Mucosa of gallbladder (tissue), 1 donor: ENCODE data around the gene TMEM236. TPM values are rescaled to one million over a fixed set of nuclear protein-coding genes. Genes with fewer than 3 reads are reported as not detected.

Source experiments
- DNase-seq: peaks from one replicate; pipeline ENCODE4 v3.0.0-alpha.2; 2020; ENCODE audit warnings: low spot score
- total RNA-seq: library from RNA; stranded (reverse); gene quantifications from one replicate; pipeline ENCODE4 v1.2.1, GENCODE V29; 2021
- donor health status: DM: no; HTN: no; CAD: no.

Gene TMEM236
- total RNA-seq, 1 donor from 2014 or later = 0.46 TPM

- no peak for DNase-seq
Measured at GRCh38 chr10:17740668-17741067, 11.3 kb upstream of the TMEM236 start.

DNA sequence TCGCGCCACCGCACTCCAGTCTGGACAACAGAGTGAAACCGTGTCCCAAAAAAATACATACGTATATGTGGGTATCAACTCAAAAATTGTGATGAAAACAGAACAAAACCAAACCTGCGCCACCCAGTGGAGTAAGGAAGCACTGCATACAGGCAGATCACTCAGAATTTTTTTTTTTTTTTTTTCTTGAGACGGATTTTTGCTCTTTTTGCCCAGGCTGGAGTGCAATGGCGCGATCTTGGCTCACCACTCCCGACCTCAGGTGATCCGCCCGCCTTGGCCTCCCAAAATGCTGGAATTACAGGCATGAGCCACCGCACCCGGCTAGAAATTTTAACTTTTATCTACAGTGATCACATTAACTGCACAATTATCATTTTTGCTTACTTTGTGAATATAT is 9.1 kb upstream of the TMEM236 start:
- DNase-seq = peak; percentile 47

GRCh38 chr10:17743437-17743836 is 8.6 kb upstream of the TMEM236 start:
- DNase-seq = no peak

- DNase-seq = no peak
Measured at GRCh38 chr10:17744341-17744861, 7.6 kb upstream of the TMEM236 start.

DNA sequence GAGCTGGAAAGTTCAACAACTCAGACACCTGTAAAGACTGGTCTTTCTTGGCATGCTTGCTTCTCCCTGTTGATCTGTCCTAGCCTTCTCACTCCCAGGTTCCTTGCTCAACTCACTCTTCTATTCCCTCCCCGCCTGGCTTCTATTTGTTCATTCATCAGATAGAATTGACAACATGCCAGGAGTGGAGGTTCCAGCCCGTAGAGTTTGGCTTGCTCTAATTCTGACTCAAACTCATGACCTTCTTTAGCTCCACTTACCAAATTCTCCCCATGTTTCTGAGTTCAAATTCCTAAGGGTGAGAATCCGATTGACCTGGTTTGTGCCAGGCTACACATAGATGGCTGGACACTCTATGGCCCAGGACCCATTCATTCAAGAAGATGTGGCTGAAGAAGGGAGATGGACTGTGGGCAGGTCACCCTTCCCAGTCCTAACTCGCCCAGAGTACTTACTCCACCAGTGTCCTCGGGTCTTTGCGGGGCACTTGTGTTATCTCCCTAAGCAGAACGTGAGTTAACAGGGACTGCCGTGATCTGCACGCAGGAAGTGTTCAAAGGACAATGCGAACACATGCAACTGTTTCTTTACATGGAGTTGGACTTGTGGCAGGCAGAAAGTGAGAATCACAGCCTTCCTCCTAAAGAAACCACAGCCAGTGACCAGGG is 4.0 kb upstream of the TMEM236 start:
- DNase-seq = no peak

GRCh38 chr10:17749890-17750289 is 2.1 kb upstream of the TMEM236 start:
- DNase-seq = no peak

GRCh38 chr10:17756557-17757217 is 4.7 kb downstream of the TMEM236 start:
- DNase-seq = no peak

DNA sequence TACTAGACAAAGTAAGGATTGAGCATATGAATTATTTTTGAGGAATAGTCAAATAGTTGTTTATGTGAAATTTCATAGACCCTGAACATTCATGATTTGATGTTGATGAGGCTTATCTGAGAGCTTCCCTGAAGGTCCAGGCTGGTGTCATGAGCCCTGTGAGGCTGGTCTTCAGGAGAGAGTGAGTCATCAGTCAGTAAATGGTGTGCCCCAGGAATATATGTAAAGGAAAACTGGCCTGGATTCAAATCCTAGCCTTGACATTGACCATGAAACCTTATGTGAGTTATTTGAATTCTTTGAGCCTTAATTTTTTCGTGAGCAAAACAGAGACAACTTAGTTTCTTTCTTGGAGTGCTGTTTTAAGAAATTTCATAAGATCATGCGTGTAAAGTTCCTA is 6.2 kb downstream of the TMEM236 start:
- no peak for DNase-seq

DNA sequence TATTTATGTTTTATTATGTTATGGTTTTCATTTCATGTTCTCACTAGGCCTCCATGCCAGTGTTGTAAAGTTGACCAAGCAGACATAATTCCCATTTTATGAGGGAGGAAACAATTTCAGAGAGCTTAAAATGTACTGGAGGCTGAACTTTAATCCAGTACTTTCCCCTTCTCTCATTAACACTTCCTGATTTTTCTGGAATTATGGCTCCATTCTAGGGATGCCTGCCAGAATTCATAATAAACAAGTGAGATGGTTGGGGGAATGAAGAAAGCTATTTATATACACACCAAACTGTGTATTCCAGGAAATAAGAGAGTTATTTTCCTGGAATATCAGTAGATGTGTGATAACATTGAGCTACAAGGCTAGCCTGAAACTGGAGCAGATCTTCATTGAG is 6.9 kb downstream of the TMEM236 start:
- DNase-seq = no peak

DNA sequence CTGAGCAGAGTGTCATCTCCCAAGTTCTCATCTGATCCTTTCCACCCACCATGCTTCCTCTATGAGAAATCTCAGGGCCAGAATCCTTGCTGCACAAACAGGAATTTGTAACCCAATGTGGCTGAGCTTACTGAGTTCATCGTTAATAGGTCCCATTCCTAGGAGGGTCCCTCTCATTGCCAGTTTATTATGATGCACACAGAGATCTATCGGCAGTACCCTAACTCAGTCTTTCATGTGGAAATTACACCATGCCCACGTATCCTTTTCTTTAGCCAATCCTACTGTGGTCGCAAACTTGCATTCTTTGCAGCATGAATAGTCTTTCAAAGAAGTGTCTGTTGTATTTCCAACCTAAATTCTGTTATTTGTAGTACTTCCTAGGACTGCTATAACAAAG is 12.1 kb downstream of the TMEM236 start:
- DNase-seq = no peak

DNA sequence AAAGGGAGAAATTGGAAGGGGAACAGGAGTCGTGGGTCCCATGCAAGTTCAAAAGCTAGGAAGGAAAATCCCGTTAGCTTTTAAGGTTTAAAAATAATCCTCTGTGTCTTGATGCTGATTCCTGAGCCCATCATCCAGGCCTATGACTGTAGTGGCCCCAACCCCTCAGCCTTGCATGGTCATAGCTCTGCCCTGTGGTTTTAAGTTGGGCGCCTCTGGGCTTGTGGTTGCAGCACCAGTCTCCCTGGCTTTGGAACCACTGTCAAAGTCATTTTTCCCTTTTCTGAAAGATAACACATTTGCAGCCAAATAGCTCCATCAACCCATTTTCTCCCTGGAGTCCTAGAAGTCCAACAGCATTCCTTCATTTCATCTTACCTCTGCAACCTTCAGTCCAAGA is 13.6 kb downstream of the TMEM236 start:
- DNase-seq = no peak

DNA sequence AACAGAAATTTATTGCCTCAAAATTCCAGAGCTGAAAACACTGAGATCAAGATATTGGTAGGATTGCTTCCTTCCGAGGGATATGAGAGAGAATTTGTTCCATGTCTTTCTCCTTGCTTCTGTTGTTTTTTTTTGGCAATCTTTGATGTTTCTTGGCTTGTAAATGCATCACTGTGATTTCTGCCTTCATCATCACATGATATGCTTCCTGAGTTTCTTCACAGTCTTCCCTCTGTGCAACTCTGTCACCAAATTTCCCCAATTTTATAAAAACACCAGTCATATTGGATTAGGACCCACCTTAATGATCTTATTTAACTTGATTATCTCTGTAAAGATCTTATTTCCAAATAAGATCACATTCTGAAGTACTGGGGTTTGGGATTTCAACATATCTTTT is 14.7 kb downstream of the TMEM236 start:
- no peak for DNase-seq

DNA sequence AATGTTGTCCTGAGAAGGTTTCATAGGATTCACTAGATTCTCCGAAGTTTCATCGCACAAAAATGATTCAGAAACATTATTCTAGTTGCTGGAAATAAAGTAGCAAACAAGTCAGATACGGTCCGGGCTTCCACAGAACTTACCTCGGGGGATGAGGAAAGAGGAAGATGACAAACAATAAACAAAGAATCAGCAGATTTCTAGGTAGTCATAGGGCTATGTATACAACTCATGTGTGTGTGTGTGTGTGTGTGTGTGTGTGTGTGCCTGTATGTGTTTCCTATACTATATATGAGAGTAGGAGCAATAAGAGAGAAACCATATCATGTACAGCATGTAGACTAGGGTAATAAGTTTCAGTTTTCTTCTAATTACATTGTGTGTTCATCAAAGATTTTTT is 16.5 kb downstream of the TMEM236 start:
- DNase-seq = no peak

DNA sequence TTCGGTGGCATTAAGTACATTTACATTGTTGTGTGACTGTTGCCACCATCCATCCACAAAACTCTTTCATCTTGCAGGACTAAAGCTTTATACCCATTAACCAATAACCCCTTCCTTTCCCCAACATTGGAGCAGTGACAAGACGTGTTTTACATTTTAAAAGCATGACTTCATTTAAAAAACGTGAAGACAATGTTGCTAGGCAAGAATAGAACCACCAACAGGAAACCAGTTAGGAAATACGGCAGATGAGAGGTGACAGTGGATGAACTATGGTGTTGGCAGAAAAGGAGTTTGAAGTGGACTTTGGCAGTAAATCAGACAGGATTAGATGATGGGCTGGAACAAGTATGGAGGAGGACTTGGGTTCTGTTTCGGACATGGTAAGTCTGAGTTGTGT is 17.0 kb downstream of the TMEM236 start:
- no peak for DNase-seq

DNA sequence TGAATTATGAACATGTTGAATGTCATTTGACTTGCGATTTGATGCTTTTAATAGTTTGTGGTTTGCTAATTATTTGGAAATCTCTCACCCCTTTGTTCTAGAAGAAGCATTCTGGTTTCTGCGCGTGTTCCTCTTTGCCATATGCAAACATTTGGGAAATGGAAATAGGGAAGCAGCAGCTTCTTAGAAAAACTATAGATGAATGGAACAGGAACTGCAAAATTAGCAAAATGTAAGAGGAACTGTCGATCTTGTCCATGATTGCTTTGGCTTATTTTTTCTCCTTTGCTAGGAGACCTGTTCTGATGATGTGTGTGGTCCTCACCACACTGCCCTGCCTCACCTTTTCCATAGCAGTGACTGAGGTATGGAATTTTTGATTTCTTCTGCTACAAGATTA is 19.0 kb downstream of the TMEM236 start:
- DNase-seq = no peak

GRCh38 chr10:17779784-17780183 is 27.8 kb downstream of the TMEM236 start:
- DNase-seq = no peak

- DNase-seq = no peak
Measured at GRCh38 chr10:17780727-17781126, 28.7 kb downstream of the TMEM236 start.

- no peak for DNase-seq
Measured at GRCh38 chr10:17781856-17782255, 29.9 kb downstream of the TMEM236 start.

GRCh38 chr10:17782921-17783665 is 31.1 kb downstream of the TMEM236 start:
- no peak for DNase-seq

- DNase-seq = no peak
Measured at GRCh38 chr10:17783751-17784150, 31.8 kb downstream of the TMEM236 start.

- no peak for DNase-seq
Measured at GRCh38 chr10:17784688-17785087, 32.7 kb downstream of the TMEM236 start.

DNA sequence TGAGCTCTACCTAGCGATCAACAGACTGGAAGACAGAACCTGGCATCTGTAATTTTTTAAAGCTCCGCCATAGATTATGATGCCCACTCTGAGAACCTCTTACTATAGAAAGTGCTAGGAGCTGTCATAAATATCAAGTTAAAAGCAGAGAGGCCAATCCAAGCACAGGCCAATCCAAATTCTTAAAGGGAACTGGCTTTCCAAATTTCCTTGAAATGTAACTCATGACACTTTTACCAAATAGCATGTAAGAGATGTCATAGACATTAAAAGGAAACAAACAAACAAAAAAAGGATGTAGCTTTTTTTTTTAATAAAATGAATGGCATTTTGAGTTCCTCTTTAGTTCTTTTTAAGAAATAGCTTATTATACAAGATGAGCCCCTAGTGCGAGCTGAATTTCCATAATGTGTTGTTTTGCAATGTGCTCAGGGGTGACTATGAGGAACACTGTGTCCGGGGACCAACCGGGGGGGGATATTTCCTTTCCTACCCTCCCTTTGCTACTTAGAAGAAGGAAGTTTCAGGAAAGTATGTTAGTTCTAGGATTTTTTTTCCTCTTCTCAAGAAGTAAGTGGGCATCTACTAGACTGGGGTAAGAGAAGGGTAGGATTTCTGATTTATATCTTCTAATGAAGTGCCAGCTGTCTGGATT is 33.4 kb downstream of the TMEM236 start:
- peak; percentile 27 for DNase-seq
